ENCODE measurements around the gene XRCC6.
A peak's percentile ranks its signal among the peaks of the same experiment; 100 is the strongest.

The XRCC6 gene

GRCh38 chr22:41690476-41690875 is 69.4 kb downstream of the XRCC6 start:
- no peak overlapping the region for H3K9ac ChIP-seq (ENCODE audit: low read length)

GRCh38 chr22:41695211-41695610 is 74.1 kb downstream of the XRCC6 start:
- H3K4me3 ChIP-seq (ENCODE audit: low read length) = no peak overlapping the region
- no peaks in the 10 kb centered on the region for H3K4me1 ChIP-seq (ENCODE audit: control insufficient read depth, low read depth, low read length)
- no peaks in the 10 kb centered on the region for H3K36me3 ChIP-seq (ENCODE audit: control insufficient read depth, low read depth, low read length)
- H3K27me3 ChIP-seq (ENCODE audit: control insufficient read depth, insufficient read depth, low read length) = no peaks in the 10 kb centered on the region
- no peaks in the 10 kb centered on the region for H3K9me3 ChIP-seq (ENCODE audit: control insufficient read depth, low read depth, low read length)
- H3K27ac ChIP-seq (ENCODE audit: low read length) = no peak overlapping the region
- no peak overlapping the region for H3K9ac ChIP-seq (ENCODE audit: low read length)

More at GRCh38 chr22:41690476-41690875, 69.4 kb downstream of the XRCC6 start:
- Histone ChIP-seq H3K27me3 (ENCODE audit: control insufficient read depth, insufficient read depth, low read length) (no peaks in the 10 kb centered on the region), H3K9me3 (ENCODE audit: control insufficient read depth, low read depth, low read length) (no peaks in the 10 kb centered on the region), H3K4me3 (ENCODE audit: low read length) (no peak overlapping the region), H3K27ac (ENCODE audit: low read length) (no peak overlapping the region), H3K4me1 (ENCODE audit: control insufficient read depth, low read depth, low read length) (peaks cover 5% of the 10 kb centered on the region), H3K36me3 (ENCODE audit: control insufficient read depth, low read depth, low read length) (no peaks in the 10 kb centered on the region)

GRCh38 chr22:41696703-41697102 is 75.6 kb downstream of the XRCC6 start:
- no peak overlapping the region for H3K9ac ChIP-seq (ENCODE audit: low read length)
- H3K27me3 ChIP-seq (ENCODE audit: control insufficient read depth, insufficient read depth, low read length) = no peaks in the 10 kb centered on the region
- no peaks in the 10 kb centered on the region for H3K9me3 ChIP-seq (ENCODE audit: control insufficient read depth, low read depth, low read length)
- no peaks in the 10 kb centered on the region for H3K36me3 ChIP-seq (ENCODE audit: control insufficient read depth, low read depth, low read length)
- H3K4me1 ChIP-seq (ENCODE audit: control insufficient read depth, low read depth, low read length) = no peaks in the 10 kb centered on the region
- H3K4me3 ChIP-seq (ENCODE audit: low read length) = no peak overlapping the region
- no peak overlapping the region for H3K27ac ChIP-seq (ENCODE audit: low read length)

GRCh38 chr22:41697126-41697775 is 76.2 kb downstream of the XRCC6 start:
- H3K27me3 ChIP-seq (ENCODE audit: control insufficient read depth, insufficient read depth, low read length) = no peaks in the 10 kb centered on the region
- H3K4me1 ChIP-seq (ENCODE audit: control insufficient read depth, low read depth, low read length) = no peaks in the 10 kb centered on the region
- peak overlapping the region; percentile 18 for H3K4me3 ChIP-seq (ENCODE audit: low read length)
- no peak overlapping the region for H3K9ac ChIP-seq (ENCODE audit: low read length)
- no peak overlapping the region for H3K27ac ChIP-seq (ENCODE audit: low read length)
- H3K36me3 ChIP-seq (ENCODE audit: control insufficient read depth, low read depth, low read length) = no peaks in the 10 kb centered on the region
- no peaks in the 10 kb centered on the region for H3K9me3 ChIP-seq (ENCODE audit: control insufficient read depth, low read depth, low read length)

GRCh38 chr22:41699264-41700107 is 78.4 kb downstream of the XRCC6 start, which contains the start of gene MEI1:
MEI1 (plus strand) TSS chr22:41699503; CDS start chr22:41699539, 36 bp downstream.
- Histone ChIP-seq H3K27ac (ENCODE audit: low read length) (no peak within 1 kb of the TSS), H3K9me3 (ENCODE audit: control insufficient read depth, low read depth, low read length) (no peaks in the 10 kb centered on the region), H3K36me3 (ENCODE audit: control insufficient read depth, low read depth, low read length) (no peaks in the 10 kb centered on the region), H3K4me1 (ENCODE audit: control insufficient read depth, low read depth, low read length) (no peaks in the 10 kb centered on the region), H3K27me3 (ENCODE audit: control insufficient read depth, insufficient read depth, low read length) (no peaks in the 10 kb centered on the region), H3K4me3 (ENCODE audit: low read length) (no peak within 1 kb of the TSS), H3K9ac (ENCODE audit: low read length) (no peak within 1 kb of the TSS)

- no peak overlapping the region for H3K27ac ChIP-seq (ENCODE audit: low read length)
- no peaks in the 10 kb centered on the region for H3K27me3 ChIP-seq (ENCODE audit: control insufficient read depth, insufficient read depth, low read length)
- H3K4me3 ChIP-seq (ENCODE audit: low read length) = no peak overlapping the region
- H3K36me3 ChIP-seq (ENCODE audit: control insufficient read depth, low read depth, low read length) = no peaks in the 10 kb centered on the region
- H3K9me3 ChIP-seq (ENCODE audit: control insufficient read depth, low read depth, low read length) = no peaks in the 10 kb centered on the region
- no peaks in the 10 kb centered on the region for H3K4me1 ChIP-seq (ENCODE audit: control insufficient read depth, low read depth, low read length)
- no peak overlapping the region for H3K9ac ChIP-seq (ENCODE audit: low read length)
These were observed 78.9 kb downstream of the XRCC6 start for GRCh38 chr22:41700108-41700364.

GRCh38 chr22:41702763-41703162 is 81.7 kb downstream of the XRCC6 start:
- H3K27ac ChIP-seq (ENCODE audit: low read length) = no peak overlapping the region
- no peaks in the 10 kb centered on the region for H3K27me3 ChIP-seq (ENCODE audit: control insufficient read depth, insufficient read depth, low read length)
- no peaks in the 10 kb centered on the region for H3K36me3 ChIP-seq (ENCODE audit: control insufficient read depth, low read depth, low read length)
- H3K4me1 ChIP-seq (ENCODE audit: control insufficient read depth, low read depth, low read length) = no peaks in the 10 kb centered on the region
- no peak overlapping the region for H3K9ac ChIP-seq (ENCODE audit: low read length)
- no peaks in the 10 kb centered on the region for H3K9me3 ChIP-seq (ENCODE audit: control insufficient read depth, low read depth, low read length)
- H3K4me3 ChIP-seq (ENCODE audit: low read length) = no peak overlapping the region

- H3K4me3 ChIP-seq (ENCODE audit: low read length) = no peak overlapping the region
- no peaks in the 10 kb centered on the region for H3K9me3 ChIP-seq (ENCODE audit: control insufficient read depth, low read depth, low read length)
- no peak overlapping the region for H3K27ac ChIP-seq (ENCODE audit: low read length)
- no peaks in the 10 kb centered on the region for H3K36me3 ChIP-seq (ENCODE audit: control insufficient read depth, low read depth, low read length)
- no peaks in the 10 kb centered on the region for H3K4me1 ChIP-seq (ENCODE audit: control insufficient read depth, low read depth, low read length)
- no peak overlapping the region for H3K9ac ChIP-seq (ENCODE audit: low read length)
- no peaks in the 10 kb centered on the region for H3K27me3 ChIP-seq (ENCODE audit: control insufficient read depth, insufficient read depth, low read length)
These were observed 88.2 kb downstream of the XRCC6 start for GRCh38 chr22:41709341-41709740.

- H3K27ac ChIP-seq (ENCODE audit: low read length) = no peak overlapping the region
- no peaks in the 10 kb centered on the region for H3K9me3 ChIP-seq (ENCODE audit: control insufficient read depth, low read depth, low read length)
- H3K27me3 ChIP-seq (ENCODE audit: control insufficient read depth, insufficient read depth, low read length) = no peaks in the 10 kb centered on the region
- H3K36me3 ChIP-seq (ENCODE audit: control insufficient read depth, low read depth, low read length) = no peaks in the 10 kb centered on the region
- no peak overlapping the region for H3K9ac ChIP-seq (ENCODE audit: low read length)
- no peak overlapping the region for H3K4me3 ChIP-seq (ENCODE audit: low read length)
- no peaks in the 10 kb centered on the region for H3K4me1 ChIP-seq (ENCODE audit: control insufficient read depth, low read depth, low read length)
These were observed 91.9 kb downstream of the XRCC6 start for GRCh38 chr22:41713004-41713403.
